GM18858 (cell line): Measurements from ENCODE around the gene ZNF189.
"Not testable (repeated sequence)": the region's sequence is repeated elsewhere in the genome, so short reads cannot be mapped to it uniquely, and the experiment has no call there.

Experiments used
- ATAC-seq: cut with Tn5 transposase; IDR thresholded peaks from one replicate; pipeline ENCODE4 v1.9.1; 2021; ENCODE audit not compliant: unreplicated experiment

The ZNF189 gene

DNA sequence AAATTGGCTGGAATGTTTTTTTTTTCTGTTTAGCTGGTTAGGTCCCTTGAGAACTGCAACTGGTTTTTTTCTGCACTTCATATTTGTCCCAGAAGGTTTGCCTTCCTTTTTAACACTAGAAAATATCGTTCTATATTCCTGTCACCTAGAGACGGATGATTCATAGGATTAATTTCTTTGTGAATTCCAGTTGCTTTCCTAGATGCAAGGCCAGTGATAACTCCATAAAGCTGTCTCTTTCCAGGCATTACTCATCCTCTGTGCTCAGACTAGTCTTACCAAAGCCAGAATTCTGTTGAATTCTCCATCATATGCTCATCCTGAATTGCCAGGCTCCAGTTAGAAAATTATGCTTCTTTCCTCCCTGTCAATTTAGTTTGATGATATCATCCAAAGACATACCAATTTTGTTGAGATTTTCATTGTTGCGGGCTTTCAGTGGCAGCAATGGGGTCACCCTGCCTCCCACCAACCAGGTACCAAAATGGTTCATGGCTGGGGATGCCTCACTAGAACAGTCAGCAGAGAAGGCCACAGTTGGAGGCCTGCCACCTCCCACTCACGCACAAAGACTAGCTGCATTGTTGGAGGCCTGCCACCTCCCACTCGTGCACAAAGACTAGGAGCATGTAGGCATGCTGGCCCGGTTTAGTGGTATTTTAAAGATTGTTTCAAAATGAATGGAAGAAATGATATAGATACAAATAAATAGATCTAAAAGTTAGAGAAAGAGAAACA lies 22.4 kb upstream of the ZNF189 start:
- ATAC-seq: no peak

DNA sequence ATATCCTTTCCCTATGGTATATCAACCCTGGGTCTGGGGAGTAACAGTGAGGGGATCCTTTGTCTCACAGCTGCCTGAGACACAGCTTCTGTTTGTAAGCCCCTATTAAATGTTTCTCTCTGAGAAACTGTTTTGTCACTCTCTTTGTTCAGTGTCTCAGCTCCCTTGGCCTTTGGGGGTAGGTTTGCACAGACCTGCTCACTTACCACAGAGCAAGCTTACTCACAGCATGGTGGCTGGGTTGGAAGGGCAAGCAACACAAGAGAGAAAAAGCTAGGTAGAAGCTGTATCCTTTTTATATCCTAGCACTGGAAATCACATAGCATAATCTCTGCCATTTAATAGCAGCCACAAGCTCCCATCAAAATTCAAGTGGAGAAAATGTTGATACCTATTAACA lies 18.4 kb upstream of the ZNF189 start:
- no peak for ATAC-seq

DNA sequence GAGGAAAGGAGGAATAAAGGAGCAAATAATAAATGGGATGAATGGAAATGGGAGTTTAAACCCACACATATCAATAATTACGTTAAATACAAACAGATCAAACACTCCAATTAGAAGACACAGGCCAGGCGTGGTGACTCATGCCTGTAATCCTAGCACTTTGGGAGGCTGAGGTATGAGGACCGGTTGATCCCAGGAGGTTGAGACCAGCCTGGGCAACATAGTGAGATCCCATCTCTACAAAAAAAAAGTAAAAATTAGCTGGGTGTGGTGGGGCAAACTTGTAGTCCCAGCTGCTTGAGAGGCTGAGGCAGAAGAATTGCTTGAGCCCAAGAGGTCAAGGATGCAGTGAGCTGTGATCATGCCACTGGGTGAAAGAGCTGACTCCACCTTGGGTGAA lies 17.5 kb upstream of the ZNF189 start:
- ATAC-seq: no peak

DNA sequence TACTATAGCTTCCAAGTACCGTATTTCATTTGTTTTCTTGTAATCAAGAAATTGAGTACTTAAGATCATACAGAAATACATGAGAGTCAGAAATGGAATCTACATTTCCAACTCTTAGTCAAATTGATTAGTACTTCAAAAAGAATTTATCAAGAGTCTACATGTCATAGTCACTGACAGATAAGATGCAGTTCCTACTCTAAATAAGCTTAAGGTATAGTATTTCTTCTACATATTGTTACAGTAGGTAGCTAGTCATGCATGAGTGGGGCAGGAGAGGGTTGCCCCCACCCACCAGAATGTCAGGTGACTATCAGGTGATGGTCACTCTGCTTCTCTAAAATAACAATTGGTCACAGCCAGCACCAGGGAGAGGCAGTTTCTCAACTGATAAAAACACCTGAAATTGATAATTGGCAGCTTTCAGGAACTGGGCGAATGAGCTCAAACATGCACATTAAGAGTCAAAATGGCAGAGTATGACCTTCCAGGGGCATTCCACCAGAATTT lies 16.8 kb upstream of the ZNF189 start:
- no peak for ATAC-seq

DNA sequence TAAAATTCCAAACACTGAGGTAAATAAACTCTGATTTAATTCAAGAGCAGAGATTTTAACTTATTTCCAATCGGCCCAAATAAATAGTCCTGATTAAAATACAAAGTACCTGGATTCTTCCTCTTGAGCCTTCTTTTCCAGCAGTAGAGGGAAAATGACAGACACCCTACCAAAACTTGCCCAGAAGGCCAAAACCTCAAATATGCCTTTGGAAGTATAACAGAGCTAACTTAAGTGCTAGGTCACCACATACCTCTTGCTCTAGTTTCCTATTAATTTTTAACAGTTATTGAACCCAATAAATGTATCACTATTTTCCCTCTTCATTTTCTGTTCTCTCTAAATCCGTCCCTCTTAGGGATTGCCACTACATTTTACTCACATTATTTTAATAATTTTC lies 15.3 kb upstream of the ZNF189 start:
- no peak for ATAC-seq

- not testable (repeated sequence) for ATAC-seq
These were observed 13.6 kb upstream of the ZNF189 start, which contains the start of gene BAAT for GRCh38 chr9:101384873-101385536. Gene BAAT, minus strand, starts transcription at chr9:101385006. Its CDS starts 13,602 bp downstream, at chr9:101371404.

DNA sequence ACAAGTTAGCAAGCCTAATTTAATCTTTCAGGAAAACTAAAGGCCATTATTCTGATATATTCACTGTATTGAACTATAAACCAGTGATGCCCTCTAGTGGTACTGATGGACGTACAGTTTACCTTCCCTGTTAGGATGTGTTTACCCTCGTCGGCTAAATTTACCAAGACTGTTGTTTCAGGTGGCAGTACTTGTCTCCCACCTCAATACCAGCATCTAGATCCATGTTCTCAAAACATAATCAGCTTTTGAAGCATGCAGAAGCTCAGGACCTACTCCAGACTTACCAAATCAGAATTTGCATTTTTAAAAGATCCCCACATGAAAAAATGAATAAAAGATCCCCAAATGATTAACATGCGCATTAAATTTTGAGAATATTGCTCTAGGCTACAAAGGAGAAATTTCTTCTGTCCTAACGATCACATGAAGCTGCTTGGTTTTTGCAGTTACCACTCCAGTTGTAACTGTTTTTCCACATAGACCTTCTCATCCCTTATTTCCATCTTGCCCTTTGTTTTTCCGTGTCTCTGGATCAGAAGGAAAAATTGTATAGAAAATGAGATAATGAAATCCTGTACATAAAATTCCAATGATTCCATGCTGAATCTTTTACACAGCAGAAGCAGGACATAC lies 10.7 kb upstream of the ZNF189 start:
- peak; percentile 48 for ATAC-seq

DNA sequence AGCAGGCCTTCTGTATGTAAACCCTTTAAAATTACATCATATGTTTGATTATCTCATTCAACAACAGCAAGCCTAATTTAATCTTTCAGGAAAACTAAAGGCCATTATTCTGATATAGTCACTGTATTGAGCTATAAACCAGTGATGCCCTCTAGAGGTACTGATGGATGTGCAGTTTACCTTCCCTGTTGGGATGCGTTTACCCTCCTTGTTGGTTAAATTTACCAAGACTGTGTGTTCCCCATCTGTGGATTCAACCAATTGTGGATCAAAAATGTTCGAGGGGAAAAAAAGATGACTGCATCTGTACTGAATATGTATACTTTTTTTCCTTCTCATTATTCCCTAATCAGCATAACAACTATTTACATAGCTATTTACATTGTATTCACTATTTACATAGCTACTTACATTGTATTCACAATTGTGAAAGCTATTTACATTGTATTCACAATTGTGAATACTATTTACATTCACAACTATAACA lies 10.1 kb upstream of the ZNF189 start:
- ATAC-seq: no peak

- no peak for ATAC-seq
These were observed 5.5 kb upstream of the ZNF189 start for GRCh38 chr9:101393135-101393534.

DNA sequence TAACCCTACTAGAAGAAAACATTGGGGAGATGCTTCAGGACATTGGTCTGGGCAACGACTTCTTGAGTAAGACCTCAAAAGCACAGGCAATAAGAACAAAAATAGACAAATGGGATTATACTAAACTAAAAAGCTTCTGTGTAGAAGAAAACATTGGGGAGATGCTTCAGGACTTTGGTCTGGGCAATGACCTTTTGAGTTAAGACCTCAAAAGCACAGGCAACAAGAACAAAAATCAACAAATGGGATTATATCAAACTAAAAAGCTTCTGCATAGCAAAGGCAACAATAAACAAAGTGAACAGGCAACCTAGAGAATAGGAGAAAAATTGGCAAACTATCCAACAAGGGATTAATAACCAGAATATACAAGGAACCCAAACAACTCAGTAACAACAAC lies 4.0 kb upstream of the ZNF189 start:
- no peak for ATAC-seq

- no peak for ATAC-seq
These were observed 944 bp upstream of the ZNF189 start for GRCh38 chr9:101397746-101398067.

- ATAC-seq: no peak
These were observed 435 bp downstream of the ZNF189 start for GRCh38 chr9:101398930-101399642.

DNA sequence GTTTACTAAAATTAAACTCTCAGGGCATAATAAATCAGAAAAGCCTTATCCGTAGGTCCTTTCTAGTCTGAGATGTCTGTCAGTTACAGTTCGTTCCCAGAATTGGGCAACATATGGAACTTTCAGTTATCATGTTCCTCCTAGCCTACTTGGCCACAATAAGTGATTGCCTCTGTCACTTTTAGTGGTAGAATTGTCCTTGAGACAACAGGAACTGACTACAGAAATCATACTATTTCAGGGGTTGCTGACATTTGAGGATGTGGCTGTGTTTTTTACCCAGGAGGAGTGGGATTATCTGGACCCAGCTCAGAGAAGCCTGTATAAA lies 956 bp downstream of the ZNF189 start:
- ATAC-seq: no peak

- no peak for ATAC-seq
These were observed 1.5 kb downstream of the ZNF189 start for GRCh38 chr9:101400120-101400519.

DNA sequence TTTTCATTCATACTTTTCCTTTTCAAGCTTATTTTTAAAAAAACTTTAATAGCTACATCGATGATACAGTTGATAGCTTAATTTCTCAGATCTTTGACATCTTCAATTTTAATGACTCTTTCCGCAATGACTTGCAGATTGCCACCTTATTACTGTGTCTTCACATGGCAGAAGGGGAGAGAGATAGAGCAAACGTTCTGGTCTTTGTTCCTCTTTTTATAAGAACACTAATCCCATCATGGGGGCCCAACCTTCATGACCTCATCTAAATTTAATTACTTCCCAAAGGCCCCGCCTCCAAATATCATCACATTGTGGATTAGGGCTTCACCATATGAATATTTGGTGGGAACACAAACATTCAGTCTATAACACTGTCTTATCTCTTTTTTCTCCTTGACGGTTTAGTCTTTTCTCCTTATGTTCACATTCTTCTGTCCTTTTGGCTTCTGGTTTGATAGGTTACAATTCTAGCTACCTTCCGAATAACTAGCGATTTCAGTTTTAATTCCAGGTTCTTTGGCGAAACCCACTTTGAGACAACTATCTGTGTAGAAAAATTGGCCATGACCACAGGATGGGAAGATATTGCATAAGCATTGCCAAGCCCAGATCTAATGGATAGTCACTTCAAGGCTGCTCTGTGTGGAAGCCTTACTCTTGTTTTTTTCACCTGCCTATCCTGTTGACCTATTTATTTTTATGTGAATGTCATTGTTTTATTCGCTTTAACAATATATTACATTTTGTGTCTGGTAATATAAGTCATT lies 5.0 kb downstream of the ZNF189 start:
- ATAC-seq: no peak

GRCh38 chr9:101408374-101409078 lies 9.9 kb downstream of the ZNF189 start:
- ATAC-seq: no peak

DNA sequence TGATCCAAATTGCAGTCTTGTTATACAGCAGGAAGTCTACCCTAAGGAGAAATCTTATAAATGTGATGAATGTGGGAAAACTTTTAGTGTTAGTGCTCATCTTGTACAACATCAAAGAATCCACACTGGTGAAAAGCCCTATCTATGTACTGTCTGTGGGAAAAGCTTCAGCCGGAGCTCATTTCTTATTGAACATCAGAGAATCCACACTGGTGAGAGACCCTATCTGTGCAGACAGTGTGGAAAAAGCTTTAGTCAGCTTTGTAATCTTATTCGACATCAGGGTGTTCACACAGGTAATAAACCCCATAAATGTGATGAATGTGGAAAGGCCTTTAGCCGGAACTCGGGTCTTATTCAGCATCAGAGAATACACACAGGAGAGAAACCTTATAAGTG lies 10.4 kb downstream of the ZNF189 start:
- ATAC-seq: no peak

- no peak for ATAC-seq
These were observed 16.2 kb downstream of the ZNF189 start for GRCh38 chr9:101414839-101415238.

- no peak for ATAC-seq
These were observed 16.9 kb downstream of the ZNF189 start for GRCh38 chr9:101415578-101415977.

DNA sequence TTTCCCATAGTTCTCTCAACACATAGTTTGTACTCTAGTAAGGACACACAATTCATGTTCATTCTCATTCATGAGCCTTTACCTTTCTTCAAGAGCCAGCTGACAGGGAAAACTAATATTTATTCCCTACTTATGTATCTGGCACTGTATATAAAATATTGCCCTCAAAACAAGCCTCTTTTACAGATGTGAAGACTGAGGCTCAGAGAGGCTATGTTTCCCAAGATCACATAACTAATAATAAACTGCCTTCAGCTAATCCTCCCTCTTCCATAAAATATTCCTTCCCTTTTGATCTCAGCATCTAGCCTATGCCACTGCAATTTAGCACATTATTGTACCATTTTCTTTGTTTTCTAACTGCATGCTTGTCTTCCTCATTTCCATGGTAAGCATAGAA lies 18.7 kb downstream of the ZNF189 start:
- ATAC-seq: no peak
